Measurements from ENCODE around the gene NOX3.

DNA sequence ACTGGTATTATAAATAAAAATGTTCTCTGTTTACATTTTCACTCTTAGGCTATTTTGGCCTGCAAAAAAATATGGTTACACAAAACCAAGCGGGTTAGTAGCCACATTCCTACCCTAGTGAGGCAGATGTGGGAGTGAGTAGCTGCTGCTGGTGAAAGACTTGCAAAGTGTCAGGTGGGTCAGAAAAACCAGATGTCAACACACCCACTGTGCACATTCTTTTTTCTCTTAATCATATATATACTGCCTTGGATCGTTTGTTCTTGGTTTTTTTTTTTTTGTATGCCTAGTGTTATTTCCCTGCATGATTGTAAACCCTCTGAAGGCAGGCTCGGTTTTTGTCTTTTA lies 73.3 kb downstream of the NOX3 start:
- TF ChIP-seq, protein P1, sequence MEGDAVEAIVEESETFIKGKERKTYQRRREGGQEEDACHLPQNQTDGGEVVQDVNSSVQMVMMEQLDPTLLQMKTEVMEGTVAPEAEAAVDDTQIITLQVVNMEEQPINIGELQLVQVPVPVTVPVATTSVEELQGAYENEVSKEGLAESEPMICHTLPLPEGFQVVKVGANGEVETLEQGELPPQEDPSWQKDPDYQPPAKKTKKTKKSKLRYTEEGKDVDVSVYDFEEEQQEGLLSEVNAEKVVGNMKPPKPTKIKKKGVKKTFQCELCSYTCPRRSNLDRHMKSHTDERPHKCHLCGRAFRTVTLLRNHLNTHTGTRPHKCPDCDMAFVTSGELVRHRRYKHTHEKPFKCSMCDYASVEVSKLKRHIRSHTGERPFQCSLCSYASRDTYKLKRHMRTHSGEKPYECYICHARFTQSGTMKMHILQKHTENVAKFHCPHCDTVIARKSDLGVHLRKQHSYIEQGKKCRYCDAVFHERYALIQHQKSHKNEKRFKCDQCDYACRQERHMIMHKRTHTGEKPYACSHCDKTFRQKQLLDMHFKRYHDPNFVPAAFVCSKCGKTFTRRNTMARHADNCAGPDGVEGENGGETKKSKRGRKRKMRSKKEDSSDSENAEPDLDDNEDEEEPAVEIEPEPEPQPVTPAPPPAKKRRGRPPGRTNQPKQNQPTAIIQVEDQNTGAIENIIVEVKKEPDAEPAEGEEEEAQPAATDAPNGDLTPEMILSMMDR (IDR thresholded peaks at IDR 0.05; ENCODE audit: low read depth, low read length) = no peak
- TF ChIP-seq EZH2phosphoT487 (IDR thresholded peaks at IDR 0.05; ENCODE audit: low read depth) = no peak
